ENCODE results near the gene CNTRL.
"Not testable (repeated sequence)": the region's sequence is repeated elsewhere in the genome, so short reads cannot be mapped to it uniquely, and the experiment has no call there.

CNTRL gene, protein sequence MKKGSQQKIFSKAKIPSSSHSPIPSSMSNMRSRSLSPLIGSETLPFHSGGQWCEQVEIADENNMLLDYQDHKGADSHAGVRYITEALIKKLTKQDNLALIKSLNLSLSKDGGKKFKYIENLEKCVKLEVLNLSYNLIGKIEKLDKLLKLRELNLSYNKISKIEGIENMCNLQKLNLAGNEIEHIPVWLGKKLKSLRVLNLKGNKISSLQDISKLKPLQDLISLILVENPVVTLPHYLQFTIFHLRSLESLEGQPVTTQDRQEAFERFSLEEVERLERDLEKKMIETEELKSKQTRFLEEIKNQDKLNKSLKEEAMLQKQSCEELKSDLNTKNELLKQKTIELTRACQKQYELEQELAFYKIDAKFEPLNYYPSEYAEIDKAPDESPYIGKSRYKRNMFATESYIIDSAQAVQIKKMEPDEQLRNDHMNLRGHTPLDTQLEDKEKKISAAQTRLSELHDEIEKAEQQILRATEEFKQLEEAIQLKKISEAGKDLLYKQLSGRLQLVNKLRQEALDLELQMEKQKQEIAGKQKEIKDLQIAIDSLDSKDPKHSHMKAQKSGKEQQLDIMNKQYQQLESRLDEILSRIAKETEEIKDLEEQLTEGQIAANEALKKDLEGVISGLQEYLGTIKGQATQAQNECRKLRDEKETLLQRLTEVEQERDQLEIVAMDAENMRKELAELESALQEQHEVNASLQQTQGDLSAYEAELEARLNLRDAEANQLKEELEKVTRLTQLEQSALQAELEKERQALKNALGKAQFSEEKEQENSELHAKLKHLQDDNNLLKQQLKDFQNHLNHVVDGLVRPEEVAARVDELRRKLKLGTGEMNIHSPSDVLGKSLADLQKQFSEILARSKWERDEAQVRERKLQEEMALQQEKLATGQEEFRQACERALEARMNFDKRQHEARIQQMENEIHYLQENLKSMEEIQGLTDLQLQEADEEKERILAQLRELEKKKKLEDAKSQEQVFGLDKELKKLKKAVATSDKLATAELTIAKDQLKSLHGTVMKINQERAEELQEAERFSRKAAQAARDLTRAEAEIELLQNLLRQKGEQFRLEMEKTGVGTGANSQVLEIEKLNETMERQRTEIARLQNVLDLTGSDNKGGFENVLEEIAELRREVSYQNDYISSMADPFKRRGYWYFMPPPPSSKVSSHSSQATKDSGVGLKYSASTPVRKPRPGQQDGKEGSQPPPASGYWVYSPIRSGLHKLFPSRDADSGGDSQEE (N-terminal part only)
- total RNA-seq, result 19.0 to 115 (median 60.9) reads per million in 17 experiments

GRCh38 chr9:121074370-121075250 lies at the start of gene CNTRL:
TSS of gene CNTRL (plus strand) at chr9:121074955. CDS start at chr9:121088327, 13,372 bp downstream.
- peak; percentile 91 to 96 (median 96) for DNase-seq

DNA sequence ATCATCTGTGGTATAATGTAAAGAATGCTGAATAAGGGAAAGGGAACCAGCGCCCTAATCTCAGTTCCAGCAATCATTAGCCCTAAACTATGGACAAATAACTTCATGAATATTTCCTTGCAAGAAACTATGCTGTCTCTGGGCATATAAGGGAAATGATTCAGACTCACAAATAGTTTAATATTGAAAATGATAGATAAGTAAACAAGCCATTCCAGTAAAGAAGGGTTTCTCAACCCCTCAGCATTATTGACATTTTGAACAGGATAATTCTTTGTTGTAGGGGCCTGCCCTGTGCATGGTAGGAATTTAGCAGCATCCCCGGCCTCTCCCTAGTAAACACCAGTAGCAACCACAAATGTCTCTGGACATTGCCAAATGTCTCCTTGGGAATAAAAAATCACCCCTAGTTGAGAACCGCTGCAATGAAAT lies 48.5 kb upstream of the CNTRL start:
- DNase-seq, result no peak

DNA sequence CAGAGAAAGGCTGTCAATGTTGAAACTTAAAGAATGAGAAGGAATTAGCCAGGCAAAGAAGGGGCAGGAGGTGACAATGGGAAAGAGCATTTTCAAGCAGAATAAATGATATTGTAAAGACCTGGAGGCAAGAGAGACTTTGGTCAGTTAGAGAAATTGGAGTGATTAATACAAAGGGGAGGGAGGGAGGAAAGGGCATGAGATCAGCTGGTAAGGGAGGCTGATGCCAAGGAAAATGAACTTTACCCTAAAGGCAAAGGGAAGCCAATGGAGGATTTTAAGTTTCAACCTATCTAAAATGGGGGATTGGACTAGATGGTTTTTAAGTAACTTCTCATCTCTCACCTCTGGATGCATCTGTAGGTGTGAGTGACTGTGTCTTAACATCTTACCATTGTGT lies 48.0 kb upstream of the CNTRL start:
- no peak for DNase-seq

DNA sequence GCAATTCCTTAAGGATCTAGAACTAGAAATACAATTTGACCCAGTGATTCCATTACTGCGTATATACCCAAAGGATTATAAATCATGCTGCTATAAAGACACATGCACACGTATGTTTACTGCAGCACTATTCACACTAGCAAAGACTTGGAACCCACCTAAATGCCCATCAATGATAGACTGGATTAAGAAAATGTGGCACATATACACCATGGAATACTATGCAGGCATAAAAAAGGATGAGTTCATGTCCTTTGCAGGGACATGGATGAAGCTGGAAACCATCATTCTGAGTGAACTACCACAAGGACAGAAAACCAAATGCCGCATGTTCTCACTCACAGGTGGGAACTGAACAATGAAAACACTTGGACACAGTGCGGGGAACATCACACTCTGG lies 46.5 kb upstream of the CNTRL start:
- DNase-seq, result not testable (repeated sequence)

GRCh38 chr9:121029469-121029868 lies 45.3 kb upstream of the CNTRL start:
- DNase-seq, result no peak

DNA sequence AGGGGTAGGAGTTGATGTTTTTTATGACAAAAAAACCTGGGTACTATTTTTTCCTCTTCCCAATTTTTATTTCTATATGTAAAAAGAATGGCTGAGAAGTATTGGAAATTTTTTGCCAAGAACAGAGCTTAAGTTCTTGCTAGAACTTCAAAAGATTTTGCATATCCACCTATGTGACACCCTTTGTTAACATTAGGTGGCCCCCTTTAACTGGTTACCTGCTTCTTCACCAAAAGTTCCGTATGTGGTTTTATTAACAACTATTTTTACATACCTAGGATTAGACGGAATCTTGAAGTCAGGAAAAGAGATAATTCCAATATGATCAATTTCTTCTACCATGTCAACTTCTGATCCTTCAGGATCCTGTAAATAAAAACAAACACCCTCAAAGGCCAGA lies 40.2 kb upstream of the CNTRL start:
- DNase-seq, result no peak

DNA sequence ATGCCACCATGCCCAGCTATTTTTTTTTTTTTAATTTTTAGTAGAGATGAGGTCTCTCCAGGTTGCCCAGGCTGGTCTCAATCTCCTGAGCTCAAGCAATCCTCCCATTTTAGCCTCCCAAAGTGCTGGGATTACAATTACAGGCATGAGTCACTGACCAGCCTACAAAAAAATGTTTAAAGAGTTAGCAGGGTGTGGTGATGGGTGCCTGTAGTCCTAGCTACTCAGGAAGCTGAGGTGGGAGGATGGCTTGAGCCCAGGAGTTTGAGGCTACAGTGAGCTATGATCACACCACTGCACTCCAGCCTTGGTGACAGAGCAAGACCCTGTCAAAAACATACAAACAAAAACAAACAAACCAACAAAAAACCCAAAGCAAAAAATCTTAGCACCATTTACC lies 39.0 kb upstream of the CNTRL start:
- DNase-seq, result not testable (repeated sequence)

GRCh38 chr9:121038362-121038761 lies 36.4 kb upstream of the CNTRL start:
- DNase-seq, result no peak

- DNase-seq, result no peak
Observed at GRCh38 chr9:121038804-121039203, 36.0 kb upstream of the CNTRL start.

GRCh38 chr9:121048175-121048574 lies 26.6 kb upstream of the CNTRL start:
- DNase-seq, result no peak

DNA sequence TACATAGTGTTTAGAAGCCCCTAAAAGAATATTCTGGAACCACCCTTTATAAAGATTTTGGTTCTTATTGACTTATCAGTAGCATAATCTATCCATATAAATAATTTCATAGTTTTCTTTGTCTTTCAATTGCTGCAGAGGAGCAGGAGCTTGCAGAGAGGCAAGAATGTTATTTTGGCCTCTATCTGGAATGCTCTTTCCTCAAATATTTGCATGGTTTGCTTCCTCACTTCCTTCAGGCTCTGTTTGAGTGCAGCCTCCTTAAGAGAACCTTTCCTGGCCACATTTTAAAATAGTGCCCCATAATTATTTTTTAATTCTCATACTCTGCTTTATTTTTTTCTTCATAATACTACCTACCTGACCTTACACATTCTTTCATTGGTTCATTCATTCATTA lies 26.1 kb upstream of the CNTRL start:
- DNase-seq, result no peak

GRCh38 chr9:121050128-121050988 lies 24.4 kb upstream of the CNTRL start, which contains the start of gene C5:
TSS of gene C5 (minus strand) at chr9:121050275. CDS start at chr9:121050246, 29 bp downstream.
- DNase-seq, result no peak

GRCh38 chr9:121053544-121053943 lies 21.2 kb upstream of the CNTRL start:
- DNase-seq, result no peak

GRCh38 chr9:121055642-121056143 lies 19.1 kb upstream of the CNTRL start:
- peak in 2 of 4 experiments; percentile 15 to 16 for DNase-seq

DNA sequence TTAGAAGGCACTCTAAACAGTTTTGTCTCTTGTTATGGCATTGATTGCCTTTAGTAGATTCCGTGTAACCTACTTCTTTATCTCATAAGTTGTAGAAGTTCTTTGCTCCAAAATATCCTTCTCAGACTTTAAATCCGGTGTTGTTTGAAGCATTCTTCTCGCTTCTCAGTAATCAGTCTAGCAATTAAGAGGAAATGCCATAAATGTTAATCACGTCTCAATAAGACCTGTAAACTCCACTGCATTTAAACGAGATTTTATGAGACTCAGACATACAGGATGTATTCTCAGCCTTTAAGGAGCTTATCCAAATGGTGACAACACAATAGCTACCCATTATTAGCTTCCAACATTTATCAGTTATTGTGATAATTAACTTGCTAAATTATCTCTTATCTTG lies 16.9 kb upstream of the CNTRL start:
- DNase-seq, result no peak

GRCh38 chr9:121059513-121059912 lies 15.2 kb upstream of the CNTRL start:
- DNase-seq, result no peak

DNA sequence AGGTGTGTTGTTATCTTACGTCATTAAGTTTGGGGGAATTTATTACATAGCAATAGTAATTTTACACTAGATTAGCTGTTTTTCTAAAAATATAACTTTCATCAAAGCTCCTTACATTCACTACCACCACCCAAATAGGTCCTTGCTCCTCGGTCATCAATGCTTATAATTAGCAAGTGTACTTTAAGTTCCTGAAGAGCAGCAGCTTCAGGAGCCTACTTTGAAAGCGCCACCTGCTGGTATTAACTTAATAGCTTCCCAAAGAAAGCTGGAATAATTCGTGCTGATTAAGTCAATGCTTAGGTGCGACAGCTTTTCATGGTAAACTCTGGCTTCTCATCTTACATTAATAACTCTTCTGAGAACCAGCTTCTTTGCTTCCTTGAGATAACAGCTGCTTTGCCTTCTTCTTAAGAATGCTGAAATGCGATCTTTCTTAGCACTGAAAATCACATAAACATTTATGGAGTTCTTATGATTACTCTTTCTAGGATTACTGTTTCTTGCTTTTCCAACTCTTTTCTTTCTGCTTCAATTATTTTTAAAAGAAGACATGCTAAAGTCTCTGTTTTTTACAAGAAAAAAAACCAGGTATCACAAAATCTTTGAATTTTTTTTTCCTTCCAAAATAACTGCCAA lies 14.6 kb upstream of the CNTRL start:
- peak; percentile 70 to 88 (median 76) for DNase-seq

DNA sequence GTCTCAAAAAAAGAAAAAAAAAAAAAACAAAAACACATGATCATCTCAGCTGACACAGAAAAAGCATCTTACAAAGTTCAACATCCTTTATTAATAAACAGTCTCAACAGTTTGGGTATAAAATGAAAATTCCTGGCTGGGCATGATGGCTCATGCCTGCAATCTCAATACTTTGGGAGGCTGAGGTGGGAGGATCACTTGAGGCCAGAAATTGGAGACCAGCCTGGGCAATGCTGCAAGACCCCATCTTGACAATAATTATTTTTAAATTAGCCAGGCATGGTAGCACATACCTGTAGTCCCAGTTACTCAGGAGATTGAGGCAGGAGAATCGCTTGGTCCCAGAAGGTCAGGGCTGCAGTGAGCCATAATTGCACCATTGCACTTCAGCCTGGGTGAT lies 7.9 kb upstream of the CNTRL start:
- no peak for DNase-seq

- peak; percentile 15 to 53 (median 48) for DNase-seq
Observed at GRCh38 chr9:121067640-121068039, 7.1 kb upstream of the CNTRL start.

DNA sequence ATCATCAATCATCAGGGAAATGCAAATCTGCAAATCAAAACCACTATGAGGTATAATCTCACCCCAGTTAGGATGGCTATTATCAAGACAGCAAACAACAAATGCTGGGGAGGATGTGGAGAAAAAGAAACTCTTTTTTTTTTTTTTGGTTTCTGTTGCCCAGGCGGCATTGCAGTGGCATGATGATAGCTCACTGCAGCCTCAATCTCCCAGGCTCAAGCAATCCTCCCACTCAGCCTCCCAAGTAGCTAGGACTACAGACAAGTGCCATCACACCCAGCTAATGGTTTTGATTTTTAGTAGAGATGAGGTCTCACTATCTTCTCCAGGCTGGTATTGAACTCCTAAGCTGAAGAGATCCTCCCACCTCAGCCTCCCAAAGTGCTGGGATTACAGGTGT lies 5.4 kb upstream of the CNTRL start:
- peak; percentile 23 to 57 (median 50) for DNase-seq
